22Rv1 (cell line): ENCODE measurements around the gene SNED1.

Source experiments
- ZFX ChIP-seq: fragments of 450-650 bp; IDR thresholded peaks from 2 replicates; pipeline ENCODE4 v1.6.1; 2017; ENCODE audit warnings: antibody characterized with exemption, borderline replicate concordance
- TF ChIP-seq, protein P1 (sequence below): fragments of 450-650 bp; IDR thresholded peaks from 2 replicates; pipeline ENCODE4 v1.5.1; 2017; ENCODE audit warnings: mild to moderate bottlenecking

DNA sequence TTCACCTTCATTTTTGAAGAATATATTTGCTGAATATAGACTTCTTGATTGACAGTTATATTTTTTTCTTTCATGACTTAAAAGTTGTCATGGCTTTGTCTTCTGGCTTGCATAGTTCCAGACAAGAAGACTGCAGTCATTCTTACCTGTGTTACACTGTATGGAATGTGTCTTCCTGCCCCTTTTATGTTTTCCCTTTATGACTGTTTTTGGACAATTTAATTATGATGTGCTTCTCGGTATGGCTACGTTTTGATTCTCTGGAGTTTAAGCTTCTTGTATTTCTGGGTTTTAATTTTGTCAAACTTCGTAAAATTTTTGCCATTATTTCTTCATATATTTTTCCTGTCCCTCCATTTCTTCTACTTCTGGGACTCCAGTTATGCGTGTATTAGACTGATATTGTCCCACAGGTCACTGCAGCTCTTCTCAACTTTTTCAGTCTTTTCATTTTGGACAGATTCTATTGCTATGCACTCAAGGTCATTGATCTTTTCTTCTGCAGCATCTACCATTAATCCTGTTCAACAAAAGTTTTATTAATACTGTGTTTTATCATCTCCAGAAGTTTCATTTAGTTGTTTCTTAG is 86.5 kb downstream of the SNED1 start:
- no peak for TF ChIP-seq ZFX
- TF ChIP-seq, protein P1, sequence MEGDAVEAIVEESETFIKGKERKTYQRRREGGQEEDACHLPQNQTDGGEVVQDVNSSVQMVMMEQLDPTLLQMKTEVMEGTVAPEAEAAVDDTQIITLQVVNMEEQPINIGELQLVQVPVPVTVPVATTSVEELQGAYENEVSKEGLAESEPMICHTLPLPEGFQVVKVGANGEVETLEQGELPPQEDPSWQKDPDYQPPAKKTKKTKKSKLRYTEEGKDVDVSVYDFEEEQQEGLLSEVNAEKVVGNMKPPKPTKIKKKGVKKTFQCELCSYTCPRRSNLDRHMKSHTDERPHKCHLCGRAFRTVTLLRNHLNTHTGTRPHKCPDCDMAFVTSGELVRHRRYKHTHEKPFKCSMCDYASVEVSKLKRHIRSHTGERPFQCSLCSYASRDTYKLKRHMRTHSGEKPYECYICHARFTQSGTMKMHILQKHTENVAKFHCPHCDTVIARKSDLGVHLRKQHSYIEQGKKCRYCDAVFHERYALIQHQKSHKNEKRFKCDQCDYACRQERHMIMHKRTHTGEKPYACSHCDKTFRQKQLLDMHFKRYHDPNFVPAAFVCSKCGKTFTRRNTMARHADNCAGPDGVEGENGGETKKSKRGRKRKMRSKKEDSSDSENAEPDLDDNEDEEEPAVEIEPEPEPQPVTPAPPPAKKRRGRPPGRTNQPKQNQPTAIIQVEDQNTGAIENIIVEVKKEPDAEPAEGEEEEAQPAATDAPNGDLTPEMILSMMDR: no peak
